ENCODE data around the gene NFAT5.
"Not testable (repeated sequence)": the region's sequence is repeated elsewhere in the genome, so short reads cannot be mapped to it uniquely, and the experiment has no call there.

Gene NFAT5

DNA sequence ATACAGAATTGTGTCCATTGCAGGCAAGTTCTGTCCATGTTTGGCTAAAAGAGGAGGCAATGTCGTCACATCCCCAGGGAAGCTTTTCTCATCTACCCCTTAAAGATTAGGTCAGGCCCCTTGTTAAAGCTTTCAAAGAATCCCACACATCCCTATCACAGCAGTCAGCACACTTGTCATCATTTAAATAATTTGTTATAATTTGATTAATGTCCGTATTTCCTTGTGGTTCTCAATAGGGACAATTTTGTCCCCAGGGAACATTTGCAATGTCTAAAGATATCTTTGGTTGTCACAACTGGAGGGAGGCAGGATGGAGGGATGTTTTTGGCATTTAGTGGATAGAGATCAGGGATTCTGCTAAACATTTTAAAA, 28.1 kb upstream of the NFAT5 start:
- Mint-ChIP-seq H3K9me3 (no peaks in the 10 kb centered on the region), H3K4me1 (ENCODE audit: low read depth) (no peaks in the 10 kb centered on the region), H3K36me3 (ENCODE audit: low read depth) (no peaks in the 10 kb centered on the region), H3K27me3 (ENCODE audit: low read depth) (peaks cover 4% of the 10 kb centered on the region), H3K27ac (no peak overlapping the region), H3K4me3 (no peak overlapping the region)

GRCh38 chr16:69538808-69539207, 27.0 kb upstream of the NFAT5 start:
- Mint-ChIP-seq H3K27ac (no peak overlapping the region), H3K36me3 (ENCODE audit: low read depth) (no peaks in the 10 kb centered on the region), H3K4me3 (no peak overlapping the region), H3K27me3 (ENCODE audit: low read depth) (peaks cover 7% of the 10 kb centered on the region), H3K4me1 (ENCODE audit: low read depth) (no peaks in the 10 kb centered on the region), H3K9me3 (no peaks in the 10 kb centered on the region)

GRCh38 chr16:69542974-69543373, 22.8 kb upstream of the NFAT5 start:
- no peaks in the 10 kb centered on the region for H3K36me3 Mint-ChIP-seq (ENCODE audit: low read depth)

DNA sequence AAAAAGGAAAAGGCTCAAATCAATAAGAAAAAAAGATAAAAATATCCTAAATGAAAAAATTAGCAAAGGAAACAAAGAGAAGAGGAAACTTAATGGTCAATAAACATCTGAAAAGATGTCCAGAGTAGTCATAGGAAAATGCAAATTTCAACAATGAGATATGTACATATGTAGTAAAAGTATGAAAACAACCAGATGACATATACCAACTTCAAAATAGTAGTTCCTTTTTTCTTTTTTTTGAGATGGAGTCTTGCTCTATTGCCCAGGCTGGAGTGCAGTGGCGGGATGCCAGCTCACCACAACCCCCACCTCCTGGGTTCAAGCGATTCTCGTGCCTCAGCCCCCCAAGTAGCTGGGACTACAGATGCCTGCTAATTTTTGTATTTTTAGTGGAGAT, 21.7 kb upstream of the NFAT5 start:
- Mint-ChIP-seq H3K4me3 (no peak overlapping the region), H3K27ac (no peak overlapping the region), H3K4me1 (ENCODE audit: low read depth) (no peaks in the 10 kb centered on the region), H3K36me3 (ENCODE audit: low read depth) (no peaks in the 10 kb centered on the region), H3K27me3 (ENCODE audit: low read depth) (peaks cover 17% of the 10 kb centered on the region), H3K9me3 (no peaks in the 10 kb centered on the region)

More at GRCh38 chr16:69542974-69543373, 22.8 kb upstream of the NFAT5 start:
- Mint-ChIP-seq H3K4me1 (ENCODE audit: low read depth) (no peaks in the 10 kb centered on the region), H3K4me3 (no peak overlapping the region), H3K27ac (no peak overlapping the region), H3K9me3 (no peaks in the 10 kb centered on the region), H3K27me3 (ENCODE audit: low read depth) (peaks cover 9% of the 10 kb centered on the region)

DNA sequence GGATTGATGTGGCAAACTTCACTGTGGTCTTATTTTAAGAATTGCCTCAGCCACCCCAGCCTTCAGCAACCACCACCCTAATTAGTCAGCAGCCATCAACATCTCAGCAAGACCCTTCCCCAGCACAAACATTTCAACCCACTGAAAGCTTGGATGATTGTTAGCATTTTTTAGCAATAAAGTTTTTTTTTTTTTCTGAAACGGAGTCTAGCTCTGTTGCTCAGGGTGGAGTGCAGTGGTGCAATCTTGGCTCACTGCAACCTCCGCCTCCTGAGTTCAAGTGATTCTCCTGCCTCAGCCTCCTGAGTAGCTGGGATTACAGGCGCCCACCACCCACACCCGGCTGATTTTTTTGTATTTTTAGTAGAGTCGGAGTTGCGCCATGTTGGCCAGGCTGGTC, 19.1 kb upstream of the NFAT5 start:
- not testable (repeated sequence) for H3K9me3 Mint-ChIP-seq; H3K36me3 Mint-ChIP-seq (ENCODE audit: low read depth); H3K27ac Mint-ChIP-seq; H3K4me1 Mint-ChIP-seq (ENCODE audit: low read depth); H3K4me3 Mint-ChIP-seq
- H3K27me3 Mint-ChIP-seq (ENCODE audit: low read depth), result peaks cover 16% of the 10 kb centered on the region

DNA sequence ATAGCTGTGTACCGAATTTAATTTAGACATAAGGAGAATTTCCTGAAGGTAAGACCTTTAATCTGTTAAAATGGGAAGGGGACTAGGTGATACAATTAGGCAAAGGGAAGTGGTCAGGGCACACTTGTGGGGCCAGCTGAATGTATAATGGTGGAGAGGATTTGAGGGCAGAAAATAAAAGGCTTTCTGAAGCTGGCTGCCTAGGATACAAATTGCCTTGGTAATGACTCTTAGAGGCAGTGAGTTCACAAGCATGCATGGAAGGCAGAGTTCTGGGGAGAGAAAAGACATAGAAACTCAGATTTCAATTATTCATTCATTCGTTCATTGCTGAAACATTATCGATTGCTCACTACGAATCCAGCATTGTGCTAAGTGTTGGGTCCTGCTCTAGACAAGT, 12.4 kb upstream of the NFAT5 start:
- H3K9me3 Mint-ChIP-seq, result peaks cover 5% of the 10 kb centered on the region
- H3K4me1 Mint-ChIP-seq (ENCODE audit: low read depth), result peaks cover 15% of the 10 kb centered on the region
- no peak overlapping the region for H3K4me3 Mint-ChIP-seq
- H3K27ac Mint-ChIP-seq, result no peak overlapping the region
- peaks cover 3% of the 10 kb centered on the region for H3K36me3 Mint-ChIP-seq (ENCODE audit: low read depth)
- peaks cover 7% of the 10 kb centered on the region for H3K27me3 Mint-ChIP-seq (ENCODE audit: low read depth)

- Mint-ChIP-seq H3K9me3 (peaks cover 5% of the 10 kb centered on the region), H3K27me3 (ENCODE audit: low read depth) (no peaks in the 10 kb centered on the region), H3K27ac (no peak overlapping the region)
Observed at GRCh38 chr16:69554495-69554894, 11.3 kb upstream of the NFAT5 start.

GRCh38 chr16:69555437-69555836, 10.3 kb upstream of the NFAT5 start:
- Mint-ChIP-seq H3K9me3 (peaks cover 5% of the 10 kb centered on the region), H3K36me3 (ENCODE audit: low read depth) (peaks cover 3% of the 10 kb centered on the region), H3K4me3 (peak overlapping the region; percentile 29), H3K27me3 (ENCODE audit: low read depth) (no peaks in the 10 kb centered on the region), H3K4me1 (ENCODE audit: low read depth) (peaks cover 15% of the 10 kb centered on the region), H3K27ac (peak overlapping the region; percentile 57)

More at GRCh38 chr16:69554495-69554894, 11.3 kb upstream of the NFAT5 start:
- Mint-ChIP-seq H3K4me3 (no peak overlapping the region), H3K36me3 (ENCODE audit: low read depth) (peaks cover 3% of the 10 kb centered on the region), H3K4me1 (ENCODE audit: low read depth) (peaks cover 15% of the 10 kb centered on the region)

GRCh38 chr16:69555867-69556266, 9.9 kb upstream of the NFAT5 start:
- H3K4me3 Mint-ChIP-seq, result no peak overlapping the region
- H3K4me1 Mint-ChIP-seq (ENCODE audit: low read depth), result peaks cover 15% of the 10 kb centered on the region
- H3K27me3 Mint-ChIP-seq (ENCODE audit: low read depth), result no peaks in the 10 kb centered on the region
- no peak overlapping the region for H3K27ac Mint-ChIP-seq
- H3K9me3 Mint-ChIP-seq, result peaks cover 5% of the 10 kb centered on the region
- peaks cover 3% of the 10 kb centered on the region for H3K36me3 Mint-ChIP-seq (ENCODE audit: low read depth)

GRCh38 chr16:69559164-69559563, 6.6 kb upstream of the NFAT5 start:
- Mint-ChIP-seq H3K4me1 (ENCODE audit: low read depth) (peaks cover 24% of the 10 kb centered on the region), H3K36me3 (ENCODE audit: low read depth) (peaks cover 3% of the 10 kb centered on the region), H3K27me3 (ENCODE audit: low read depth) (no peaks in the 10 kb centered on the region), H3K27ac (no peak overlapping the region), H3K4me3 (no peak overlapping the region), H3K9me3 (peaks cover 5% of the 10 kb centered on the region)

- not testable (repeated sequence) for H3K27me3 Mint-ChIP-seq (ENCODE audit: low read depth); H3K36me3 Mint-ChIP-seq (ENCODE audit: low read depth); H3K9me3 Mint-ChIP-seq; H3K27ac Mint-ChIP-seq; H3K4me3 Mint-ChIP-seq
- H3K4me1 Mint-ChIP-seq (ENCODE audit: low read depth), result peaks cover 19% of the 10 kb centered on the region
Observed at GRCh38 chr16:69561367-69561766, 4.4 kb upstream of the NFAT5 start.

DNA sequence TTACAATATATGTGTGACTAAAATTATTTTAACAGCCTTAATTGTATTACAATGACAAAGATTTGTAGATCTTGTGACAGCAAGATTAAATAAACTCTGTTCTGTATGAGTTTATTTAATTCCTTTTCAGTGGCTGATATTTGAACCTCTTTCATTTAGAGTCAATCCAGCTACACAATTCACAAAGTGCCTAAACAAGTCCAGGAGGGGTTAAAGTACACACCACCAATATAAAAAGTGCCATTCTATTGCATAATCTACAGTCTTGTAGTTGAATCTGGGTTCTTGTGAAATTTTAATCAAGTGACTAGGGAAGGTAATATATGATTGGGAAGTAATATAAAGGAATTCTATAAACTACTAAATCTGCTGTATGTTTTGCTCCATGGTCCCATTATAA, 3.9 kb upstream of the NFAT5 start:
- peaks cover 20% of the 10 kb centered on the region for H3K4me1 Mint-ChIP-seq (ENCODE audit: low read depth)
- no peak overlapping the region for H3K4me3 Mint-ChIP-seq
- H3K36me3 Mint-ChIP-seq (ENCODE audit: low read depth), result peaks cover 7% of the 10 kb centered on the region
- H3K27me3 Mint-ChIP-seq (ENCODE audit: low read depth), result no peaks in the 10 kb centered on the region
- no peaks in the 10 kb centered on the region for H3K9me3 Mint-ChIP-seq
- H3K27ac Mint-ChIP-seq, result no peak overlapping the region

GRCh38 chr16:69562813-69563212, 3.0 kb upstream of the NFAT5 start:
- Mint-ChIP-seq H3K9me3 (no peaks in the 10 kb centered on the region), H3K36me3 (ENCODE audit: low read depth) (peaks cover 9% of the 10 kb centered on the region), H3K27me3 (ENCODE audit: low read depth) (no peaks in the 10 kb centered on the region), H3K27ac (no peak overlapping the region), H3K4me1 (ENCODE audit: low read depth) (peaks cover 28% of the 10 kb centered on the region), H3K4me3 (no peak overlapping the region)

- Mint-ChIP-seq H3K4me1 (ENCODE audit: low read depth) (peaks cover 31% of the 10 kb centered on the region), H3K36me3 (ENCODE audit: low read depth) (peaks cover 9% of the 10 kb centered on the region), H3K27me3 (ENCODE audit: low read depth) (no peaks in the 10 kb centered on the region), H3K27ac (peak overlapping the region; percentile 95), H3K4me3 (peak overlapping the region; percentile 93), H3K9me3 (no peaks in the 10 kb centered on the region)
Observed at GRCh38 chr16:69563605-69564580, 1.9 kb upstream of the NFAT5 start.

DNA sequence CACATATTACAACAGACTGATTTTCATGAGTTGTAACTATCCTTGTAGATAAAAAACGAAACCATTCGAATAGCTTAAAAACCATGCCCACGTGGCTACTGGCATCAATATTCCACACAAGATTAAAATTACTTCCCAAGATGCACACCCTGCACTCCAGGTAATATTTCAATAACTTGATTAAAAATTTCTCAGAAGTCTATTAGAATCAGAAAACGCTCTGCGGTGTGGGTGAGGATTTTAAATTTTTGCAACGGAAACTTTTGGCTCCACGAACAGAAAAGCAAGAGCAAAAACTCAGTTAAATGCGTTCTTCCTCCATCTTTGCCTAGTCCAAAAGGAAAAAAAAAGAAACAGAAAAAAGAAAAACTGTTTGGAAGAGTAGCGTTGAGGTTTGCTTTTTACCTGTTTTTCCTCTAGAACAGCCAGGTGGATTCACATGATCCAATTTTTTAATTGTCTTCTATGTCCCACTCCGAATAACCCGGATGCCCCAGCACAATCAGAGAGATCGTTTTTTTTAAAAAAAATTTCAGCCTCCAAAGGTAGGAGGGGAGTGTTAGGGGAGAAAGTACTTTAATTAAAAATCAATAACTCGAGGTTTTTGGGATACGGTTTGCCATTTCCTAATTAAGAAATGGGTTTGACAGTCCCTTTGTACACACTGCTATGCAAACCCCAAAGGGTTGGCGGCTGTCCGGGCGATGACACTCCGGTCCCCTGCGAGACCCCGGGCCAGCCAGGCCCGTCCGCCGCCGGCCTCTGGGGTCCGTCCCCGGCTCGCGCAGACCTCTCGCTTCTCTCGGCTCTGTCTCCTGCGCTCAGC, 708 bp upstream of the NFAT5 start:
- Mint-ChIP-seq H3K27me3 (ENCODE audit: low read depth) (no peaks in the 10 kb centered on the region), H3K36me3 (ENCODE audit: low read depth) (peaks cover 9% of the 10 kb centered on the region), H3K4me3 (peak overlapping the region; percentile 93), H3K9me3 (no peaks in the 10 kb centered on the region), H3K27ac (peak overlapping the region; percentile 95), H3K4me1 (ENCODE audit: low read depth) (peaks cover 40% of the 10 kb centered on the region)
